Mammary epithelial cell (primary cell): ENCODE measurements around the gene MSI2.

ENCODE experiments used
- EZH2 ChIP-seq: IDR thresholded peaks from 2 replicates; pipeline ENCODE4 v1.6.1; 2012; ENCODE audit warnings: low read length, inconsistent platforms, borderline replicate concordance
- TF ChIP-seq, protein P1 (sequence below), 2 donors: IDR thresholded peaks in 1 of 2; conservative IDR thresholded peaks in 1 of 2; 2 replicates each; pipeline ENCODE4 v1.5.1; 2011 to 2012; ENCODE audit warnings: inconsistent platforms in 2 of 2, low read length in 2 of 2, mild to moderate bottlenecking in 2 of 2, control low read depth in 1 of 2, low read depth in 1 of 2; ENCODE audit not compliant: insufficient read depth in 1 of 2; ENCODE audit errors: extremely low read depth in 1 of 2

GRCh38 chr17:57678393-57678792 is 422.1 kb downstream of the MSI2 start:
- TF ChIP-seq, protein P1, sequence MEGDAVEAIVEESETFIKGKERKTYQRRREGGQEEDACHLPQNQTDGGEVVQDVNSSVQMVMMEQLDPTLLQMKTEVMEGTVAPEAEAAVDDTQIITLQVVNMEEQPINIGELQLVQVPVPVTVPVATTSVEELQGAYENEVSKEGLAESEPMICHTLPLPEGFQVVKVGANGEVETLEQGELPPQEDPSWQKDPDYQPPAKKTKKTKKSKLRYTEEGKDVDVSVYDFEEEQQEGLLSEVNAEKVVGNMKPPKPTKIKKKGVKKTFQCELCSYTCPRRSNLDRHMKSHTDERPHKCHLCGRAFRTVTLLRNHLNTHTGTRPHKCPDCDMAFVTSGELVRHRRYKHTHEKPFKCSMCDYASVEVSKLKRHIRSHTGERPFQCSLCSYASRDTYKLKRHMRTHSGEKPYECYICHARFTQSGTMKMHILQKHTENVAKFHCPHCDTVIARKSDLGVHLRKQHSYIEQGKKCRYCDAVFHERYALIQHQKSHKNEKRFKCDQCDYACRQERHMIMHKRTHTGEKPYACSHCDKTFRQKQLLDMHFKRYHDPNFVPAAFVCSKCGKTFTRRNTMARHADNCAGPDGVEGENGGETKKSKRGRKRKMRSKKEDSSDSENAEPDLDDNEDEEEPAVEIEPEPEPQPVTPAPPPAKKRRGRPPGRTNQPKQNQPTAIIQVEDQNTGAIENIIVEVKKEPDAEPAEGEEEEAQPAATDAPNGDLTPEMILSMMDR (conservative IDR thresholded peaks at IDR 0.05 in 1 of 2, IDR thresholded peaks at IDR 0.05 in 1 of 2; ENCODE audit: extremely low read depth in 1 of 2, insufficient read depth in 1 of 2, low read depth in 1 of 2, low read length in 2 of 2) = no peak
- TF ChIP-seq EZH2 = no peak
